ENCODE data around the gene HELZ2.

DNA sequence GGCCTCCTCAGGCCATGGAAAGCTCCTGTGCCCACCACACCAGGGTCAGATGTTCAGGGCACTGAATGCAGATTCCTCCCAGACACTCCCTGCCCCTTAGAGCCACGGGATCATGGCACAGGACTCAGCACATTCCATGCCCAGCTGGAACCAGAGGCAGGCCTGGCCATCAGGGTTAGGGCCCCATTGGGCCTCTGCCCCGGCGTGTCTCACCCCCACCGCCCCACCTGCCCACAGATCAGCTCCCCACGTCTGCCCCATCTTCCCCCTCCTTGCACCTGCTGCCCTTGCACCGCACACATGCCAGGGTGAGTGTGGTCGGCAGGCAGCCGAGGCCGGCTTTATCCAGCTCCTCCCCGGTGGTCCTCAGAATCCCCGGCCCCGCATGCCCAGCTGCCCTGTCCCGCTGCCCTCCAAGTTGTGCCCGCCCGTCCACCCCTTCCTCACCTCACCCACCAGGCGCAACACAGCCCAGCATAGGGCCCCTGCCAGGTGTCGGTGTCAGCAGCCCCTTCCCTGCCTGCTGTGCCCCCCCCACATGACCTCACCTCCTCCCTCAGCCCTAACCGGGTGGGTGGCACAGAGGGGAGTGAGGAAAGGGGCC lies 24.3 kb downstream of the HELZ2 start:
- TF ChIP-seq, protein P1, sequence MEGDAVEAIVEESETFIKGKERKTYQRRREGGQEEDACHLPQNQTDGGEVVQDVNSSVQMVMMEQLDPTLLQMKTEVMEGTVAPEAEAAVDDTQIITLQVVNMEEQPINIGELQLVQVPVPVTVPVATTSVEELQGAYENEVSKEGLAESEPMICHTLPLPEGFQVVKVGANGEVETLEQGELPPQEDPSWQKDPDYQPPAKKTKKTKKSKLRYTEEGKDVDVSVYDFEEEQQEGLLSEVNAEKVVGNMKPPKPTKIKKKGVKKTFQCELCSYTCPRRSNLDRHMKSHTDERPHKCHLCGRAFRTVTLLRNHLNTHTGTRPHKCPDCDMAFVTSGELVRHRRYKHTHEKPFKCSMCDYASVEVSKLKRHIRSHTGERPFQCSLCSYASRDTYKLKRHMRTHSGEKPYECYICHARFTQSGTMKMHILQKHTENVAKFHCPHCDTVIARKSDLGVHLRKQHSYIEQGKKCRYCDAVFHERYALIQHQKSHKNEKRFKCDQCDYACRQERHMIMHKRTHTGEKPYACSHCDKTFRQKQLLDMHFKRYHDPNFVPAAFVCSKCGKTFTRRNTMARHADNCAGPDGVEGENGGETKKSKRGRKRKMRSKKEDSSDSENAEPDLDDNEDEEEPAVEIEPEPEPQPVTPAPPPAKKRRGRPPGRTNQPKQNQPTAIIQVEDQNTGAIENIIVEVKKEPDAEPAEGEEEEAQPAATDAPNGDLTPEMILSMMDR (conservative IDR thresholded peaks at IDR 0.05), result no peak
- TF ChIP-seq ZFX (IDR thresholded peaks at IDR 0.05), result no peak
